GM23248 (cell line): ENCODE results near the gene KIF13A.

Source experiments
- EZH2 ChIP-seq: fragments of 200-600 bp; sonication (generic); IDR thresholded peaks from 2 replicates; pipeline ENCODE4 v1.6.1; 2018; ENCODE audit warnings: antibody characterized with exemption, mild to moderate bottlenecking; ENCODE audit not compliant: insufficient read depth, poor library complexity, severe bottlenecking
- EZH2phosphoT487 ChIP-seq: fragments of 200-600 bp; sonication (generic); IDR thresholded peaks from 2 replicates; pipeline ENCODE4 v1.6.1; 2018; ENCODE audit warnings: antibody characterized with exemption, moderate library complexity, mild to moderate bottlenecking, low read depth; ENCODE audit not compliant: insufficient read depth

DNA sequence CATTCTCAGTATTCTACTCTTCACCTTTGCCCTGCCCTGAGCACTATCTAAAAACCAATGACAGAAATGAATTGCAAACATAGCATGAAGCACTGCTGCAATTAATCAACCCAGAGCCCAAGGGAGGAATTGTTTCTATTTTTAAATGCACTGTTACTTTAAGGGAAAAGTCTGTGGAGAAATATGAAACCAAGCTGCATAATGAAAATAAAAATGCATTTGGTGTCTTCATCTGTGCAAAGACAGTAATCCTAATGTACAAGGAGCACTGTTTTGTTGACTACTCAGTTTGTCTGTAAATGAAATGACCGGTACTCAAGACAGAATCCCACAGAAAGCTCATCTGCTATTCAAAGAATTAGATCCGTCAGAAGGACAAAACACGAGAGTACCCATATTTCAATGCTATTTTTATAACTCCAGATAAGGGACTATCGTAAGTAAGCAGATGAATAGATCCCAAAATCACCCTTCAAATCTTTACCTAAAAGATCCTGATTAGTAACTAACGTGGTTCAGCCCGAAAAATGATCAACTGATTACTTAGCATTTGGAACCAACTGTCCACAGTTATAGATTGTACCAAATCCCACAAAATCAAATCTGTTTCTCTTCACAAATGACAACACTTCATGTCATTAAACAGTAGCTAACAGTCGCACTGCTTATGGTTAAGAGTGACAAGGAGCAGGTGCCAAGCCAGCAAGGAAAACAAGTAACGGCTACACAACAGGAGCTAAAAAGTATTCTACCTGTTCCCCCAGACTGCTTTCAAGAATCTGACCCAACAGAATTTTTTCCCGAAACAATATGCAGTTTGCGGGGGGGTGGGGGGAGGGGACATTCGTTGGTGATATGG, 2.4 kb downstream of the KIF13A start:
- no peak for TF ChIP-seq EZH2
- TF ChIP-seq EZH2phosphoT487: no peak
